Measurements from ENCODE around the gene MAGEB10.
"Not testable (repeated sequence)": the region's sequence is repeated elsewhere in the genome, so short reads cannot be mapped to it uniquely, and the experiment has no call there.

Gene MAGEB10, protein sequence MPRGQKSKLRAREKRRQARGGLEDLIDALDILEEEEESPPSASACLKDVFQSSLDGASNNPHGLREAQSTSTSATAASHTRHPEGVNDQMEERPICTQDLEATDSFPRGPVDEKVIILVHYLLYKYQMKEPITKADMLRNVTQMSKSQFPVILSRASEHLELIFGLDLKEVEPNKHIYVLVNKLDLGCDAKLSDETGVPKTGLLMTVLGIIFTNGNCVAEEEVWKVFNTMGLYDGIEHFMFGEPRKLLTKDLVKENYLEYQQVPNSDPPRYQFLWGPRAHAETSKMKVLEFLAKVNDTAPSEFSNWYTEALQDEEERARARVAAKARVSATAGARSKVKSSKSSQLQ

DNA sequence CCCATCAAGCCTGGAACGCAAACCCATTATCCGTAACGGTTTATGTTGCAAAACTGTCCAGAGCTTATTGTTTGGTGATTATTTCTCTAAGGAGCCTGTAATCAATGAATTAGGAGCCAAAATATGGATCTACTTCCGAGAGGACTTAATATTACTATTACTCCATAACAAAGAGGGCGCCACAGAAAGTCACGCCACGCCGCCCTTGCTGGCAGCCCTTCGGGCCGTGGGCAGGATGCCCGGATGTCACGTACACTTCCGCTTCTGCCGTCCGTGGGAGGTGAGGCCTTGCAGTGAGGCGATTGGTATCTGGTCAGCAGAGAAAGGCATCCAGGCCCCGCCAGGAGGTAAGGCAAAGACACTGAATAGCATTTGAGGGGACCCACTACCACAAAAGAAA, at the start of gene MAGEB10:
Gene MAGEB10, plus strand, starts transcription at position 301 of the 400 bp plus-strand sequence. CDS start 13,317 bp downstream, outside the sequence.
- no peak within 1 kb of the TSS for H3K9ac ChIP-seq (ENCODE audit: low read length)
- no peak within 1 kb of the TSS for H3K4me3 ChIP-seq (ENCODE audit: low read length)
- no peak within 1 kb of the TSS for H3K27ac ChIP-seq (ENCODE audit: low read depth, low read length)
- H3K36me3 ChIP-seq (ENCODE audit: control insufficient read depth, insufficient read depth, low read length), result no peaks in the 10 kb centered on the region
- H3K4me1 ChIP-seq (ENCODE audit: control insufficient read depth, insufficient read depth, low read length), result no peaks in the 10 kb centered on the region
- peaks cover 4% of the 10 kb centered on the region for H3K27me3 ChIP-seq (ENCODE audit: control insufficient read depth, insufficient read depth, low read length)

DNA sequence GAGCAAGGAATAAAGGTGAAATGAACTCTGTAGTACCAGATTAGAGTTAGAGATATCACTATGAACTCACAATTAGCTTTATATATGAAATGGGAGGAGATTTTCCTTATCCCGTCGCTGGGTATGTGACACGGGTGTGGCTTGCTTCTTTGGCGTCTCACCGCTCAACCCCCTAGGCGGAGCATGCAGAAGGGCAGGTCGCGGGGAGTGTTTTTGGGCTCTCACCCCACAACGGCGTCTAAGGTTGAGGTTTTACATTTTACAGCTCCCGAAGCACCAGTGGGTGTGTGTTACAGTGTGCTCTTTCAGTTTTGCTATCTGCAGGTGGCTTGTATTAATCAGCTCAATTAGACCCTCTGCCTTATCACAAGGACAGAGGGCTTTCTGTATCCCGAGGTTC, 42.1 kb upstream of the MAGEB10 start:
- H3K27ac ChIP-seq (ENCODE audit: low read depth, low read length), result no peak overlapping the region
- no peak overlapping the region for H3K9ac ChIP-seq (ENCODE audit: low read length)
- no peaks in the 10 kb centered on the region for H3K27me3 ChIP-seq (ENCODE audit: control insufficient read depth, insufficient read depth, low read length)
- H3K36me3 ChIP-seq (ENCODE audit: control insufficient read depth, insufficient read depth, low read length), result no peaks in the 10 kb centered on the region
- H3K4me3 ChIP-seq (ENCODE audit: low read length), result no peak overlapping the region
- H3K4me1 ChIP-seq (ENCODE audit: control insufficient read depth, insufficient read depth, low read length), result no peaks in the 10 kb centered on the region

DNA sequence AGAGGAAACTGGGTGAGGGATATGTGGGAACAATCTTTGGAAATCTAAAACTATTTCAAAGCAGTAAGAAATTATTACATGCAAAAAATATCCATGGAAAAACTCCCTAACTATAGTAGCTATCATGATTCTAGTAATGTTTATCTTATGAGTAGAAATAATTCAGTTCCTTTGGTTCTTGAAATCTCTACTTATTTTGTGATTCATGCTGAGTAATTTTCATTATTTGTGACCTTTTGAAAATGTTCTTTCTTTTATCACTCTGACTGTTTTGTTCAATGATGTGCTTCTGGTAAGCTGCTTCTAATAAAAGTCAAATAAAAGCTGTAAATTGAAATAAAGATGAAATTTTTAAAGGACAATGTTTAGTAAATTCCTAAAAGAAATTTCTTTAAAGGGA, 40.4 kb upstream of the MAGEB10 start:
- Histone ChIP-seq H3K4me3 (ENCODE audit: low read length) (no peak overlapping the region), H3K27me3 (ENCODE audit: control insufficient read depth, insufficient read depth, low read length) (no peaks in the 10 kb centered on the region), H3K36me3 (ENCODE audit: control insufficient read depth, insufficient read depth, low read length) (no peaks in the 10 kb centered on the region), H3K27ac (ENCODE audit: low read depth, low read length) (no peak overlapping the region), H3K4me1 (ENCODE audit: control insufficient read depth, insufficient read depth, low read length) (no peaks in the 10 kb centered on the region), H3K9ac (ENCODE audit: low read length) (no peak overlapping the region)

DNA sequence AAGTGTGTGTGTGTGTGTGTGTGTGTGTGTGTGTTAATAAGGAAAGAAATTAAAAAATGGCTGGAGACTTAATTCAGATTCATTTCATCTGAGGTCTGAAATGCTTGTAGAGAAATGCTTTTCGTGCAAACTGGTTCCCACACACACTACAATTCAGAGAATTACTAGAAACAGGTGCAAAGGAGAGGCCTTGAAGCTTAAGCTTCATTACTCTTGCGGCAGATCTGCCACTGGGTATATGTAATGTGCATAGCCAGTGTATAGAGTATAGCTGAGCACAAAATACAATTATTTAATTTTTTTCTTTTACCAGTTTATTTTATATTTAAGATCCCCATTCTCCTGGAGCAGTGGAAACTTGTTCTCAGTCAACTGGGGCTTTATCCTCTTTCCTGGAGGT, 31.8 kb upstream of the MAGEB10 start:
- H3K27ac ChIP-seq (ENCODE audit: low read depth, low read length), result no peak overlapping the region
- H3K9ac ChIP-seq (ENCODE audit: low read length), result no peak overlapping the region
- no peaks in the 10 kb centered on the region for H3K27me3 ChIP-seq (ENCODE audit: control insufficient read depth, insufficient read depth, low read length)
- H3K4me1 ChIP-seq (ENCODE audit: control insufficient read depth, insufficient read depth, low read length), result no peaks in the 10 kb centered on the region
- H3K4me3 ChIP-seq (ENCODE audit: low read length), result no peak overlapping the region
- H3K36me3 ChIP-seq (ENCODE audit: control insufficient read depth, insufficient read depth, low read length), result no peaks in the 10 kb centered on the region

DNA sequence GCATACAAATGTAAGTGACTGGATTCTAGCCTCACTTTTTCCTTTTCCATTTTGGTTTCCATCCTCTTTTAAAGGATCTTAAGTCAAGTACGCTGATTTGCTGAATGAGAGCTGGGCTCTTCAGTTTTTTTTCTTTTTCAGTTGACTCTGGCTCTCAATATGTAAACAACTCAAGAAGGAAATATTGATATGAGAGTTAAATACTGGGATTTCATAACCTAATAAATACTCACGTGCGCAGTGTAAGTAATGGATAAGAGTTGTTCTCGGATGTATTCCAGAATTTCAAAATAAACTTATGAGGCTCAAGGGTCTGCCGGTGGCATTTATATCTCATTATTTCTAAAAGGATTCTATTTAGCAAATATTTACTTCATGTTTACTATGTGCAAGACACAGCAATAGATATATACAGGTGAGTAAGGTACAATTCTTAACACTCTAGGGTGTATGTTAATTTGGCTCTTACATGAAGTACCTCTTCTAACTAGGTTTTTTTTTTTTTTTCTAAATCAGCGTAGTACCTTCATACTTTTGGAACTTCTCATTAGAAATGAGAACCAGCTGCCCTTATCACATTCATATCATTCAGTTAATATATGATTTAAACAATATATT, 11.0 kb upstream of the MAGEB10 start:
- Histone ChIP-seq H3K36me3 (ENCODE audit: control insufficient read depth, insufficient read depth, low read length) (no peaks in the 10 kb centered on the region), H3K9ac (ENCODE audit: low read length) (no peak overlapping the region), H3K4me3 (ENCODE audit: low read length) (no peak overlapping the region), H3K27ac (ENCODE audit: low read depth, low read length) (no peak overlapping the region), H3K27me3 (ENCODE audit: control insufficient read depth, insufficient read depth, low read length) (no peaks in the 10 kb centered on the region), H3K4me1 (ENCODE audit: control insufficient read depth, insufficient read depth, low read length) (no peaks in the 10 kb centered on the region)

DNA sequence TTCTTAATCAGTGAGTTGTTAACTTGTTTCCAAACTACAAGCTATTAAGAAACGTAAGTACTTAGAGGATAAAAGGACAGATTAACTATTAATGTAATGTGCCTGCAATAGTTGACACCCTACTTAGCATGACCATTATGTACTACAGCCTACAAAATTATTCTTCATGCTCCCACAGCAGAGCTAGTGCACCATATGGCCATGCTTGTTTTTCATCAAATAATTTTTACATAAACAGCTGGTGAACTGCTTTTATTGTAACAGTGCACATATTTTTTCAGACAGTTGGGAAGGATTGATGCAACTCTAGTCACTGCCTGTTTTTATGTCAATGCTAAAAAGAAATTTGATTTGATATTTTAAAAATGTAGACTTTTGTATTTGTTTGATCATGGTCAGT, 10.2 kb upstream of the MAGEB10 start:
- H3K4me1 ChIP-seq (ENCODE audit: control insufficient read depth, insufficient read depth, low read length), result no peaks in the 10 kb centered on the region
- H3K27me3 ChIP-seq (ENCODE audit: control insufficient read depth, insufficient read depth, low read length), result no peaks in the 10 kb centered on the region
- H3K4me3 ChIP-seq (ENCODE audit: low read length), result no peak overlapping the region

DNA sequence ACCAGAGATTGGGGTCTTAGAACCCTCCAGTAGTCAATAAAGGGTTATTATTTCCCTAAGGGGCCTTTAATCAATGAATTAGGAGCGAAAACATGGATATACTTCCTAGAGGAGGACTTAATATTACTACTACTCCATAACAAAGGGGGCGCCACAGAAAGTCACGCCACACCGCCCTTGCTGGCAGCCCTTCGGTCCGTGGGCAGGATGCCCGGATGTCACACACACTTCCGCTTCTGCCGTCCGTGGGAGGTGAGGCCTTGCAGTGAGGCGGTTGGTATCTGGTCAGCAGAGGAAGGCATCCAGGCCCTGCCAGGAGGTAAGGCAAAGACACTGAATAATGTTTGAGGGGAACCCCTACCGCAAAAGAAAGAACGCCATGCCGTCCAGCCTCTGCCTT, 436 bp downstream of the MAGEB10 start:
- no peaks in the 10 kb centered on the region for H3K36me3 ChIP-seq (ENCODE audit: control insufficient read depth, insufficient read depth, low read length)
- no peak overlapping the region for H3K9ac ChIP-seq (ENCODE audit: low read length)
- no peak overlapping the region for H3K27ac ChIP-seq (ENCODE audit: low read depth, low read length)
- no peak overlapping the region for H3K4me3 ChIP-seq (ENCODE audit: low read length)
- H3K4me1 ChIP-seq (ENCODE audit: control insufficient read depth, insufficient read depth, low read length), result no peaks in the 10 kb centered on the region
- H3K27me3 ChIP-seq (ENCODE audit: control insufficient read depth, insufficient read depth, low read length), result peaks cover 4% of the 10 kb centered on the region

More for the DNA sequence above, 10.2 kb upstream of the MAGEB10 start:
- Histone ChIP-seq H3K27ac (ENCODE audit: low read depth, low read length) (no peak overlapping the region), H3K36me3 (ENCODE audit: control insufficient read depth, insufficient read depth, low read length) (no peaks in the 10 kb centered on the region), H3K9ac (ENCODE audit: low read length) (no peak overlapping the region)

DNA sequence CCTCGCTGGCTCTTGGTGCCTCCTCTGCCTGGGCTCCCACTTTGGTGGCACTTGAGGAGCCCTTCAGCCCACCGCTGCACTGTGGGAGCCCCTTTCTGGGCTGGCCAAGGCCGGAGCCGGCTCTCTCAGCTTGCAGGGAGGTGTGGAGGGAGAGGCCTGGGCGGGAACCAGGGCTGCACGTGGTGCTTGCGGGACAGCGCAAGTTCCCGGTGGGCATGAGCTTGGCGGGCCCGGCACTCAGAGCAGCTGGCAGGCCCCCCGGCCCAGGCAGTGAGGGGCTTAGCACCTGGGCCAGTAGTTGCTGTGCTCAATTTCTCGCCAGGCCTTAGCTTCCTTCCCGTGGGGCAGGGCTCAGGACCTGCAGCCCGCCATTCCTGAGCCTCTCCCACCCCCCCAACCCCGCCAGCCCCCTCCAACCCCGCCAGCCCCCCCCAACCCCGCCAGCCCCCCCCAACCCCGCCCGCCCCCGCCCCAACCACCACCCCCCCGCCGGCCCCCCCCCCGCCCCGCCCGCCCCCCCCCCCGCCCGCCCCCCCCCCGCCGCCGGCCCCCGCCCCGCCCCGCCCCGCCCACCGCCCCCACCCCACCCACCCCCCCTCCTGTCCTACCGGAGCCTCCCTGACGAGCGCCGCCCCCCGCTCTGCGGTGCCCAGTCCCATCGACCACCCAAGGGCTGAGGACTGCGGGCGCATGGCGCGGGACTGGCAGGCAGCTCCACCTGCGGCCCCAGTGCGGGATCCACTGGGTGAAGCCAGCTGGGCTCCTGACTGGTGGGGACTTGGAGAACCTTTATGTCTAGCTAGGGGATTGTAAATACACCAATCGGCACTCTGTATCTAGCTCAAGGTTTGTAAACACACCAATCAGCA, 1.4 kb downstream of the MAGEB10 start:
- H3K27me3 ChIP-seq (ENCODE audit: control insufficient read depth, insufficient read depth, low read length); H3K9ac ChIP-seq (ENCODE audit: low read length); H3K4me1 ChIP-seq (ENCODE audit: control insufficient read depth, insufficient read depth, low read length); H3K36me3 ChIP-seq (ENCODE audit: control insufficient read depth, insufficient read depth, low read length); H3K4me3 ChIP-seq (ENCODE audit: low read length); H3K27ac ChIP-seq (ENCODE audit: low read depth, low read length): not testable (repeated sequence)

DNA sequence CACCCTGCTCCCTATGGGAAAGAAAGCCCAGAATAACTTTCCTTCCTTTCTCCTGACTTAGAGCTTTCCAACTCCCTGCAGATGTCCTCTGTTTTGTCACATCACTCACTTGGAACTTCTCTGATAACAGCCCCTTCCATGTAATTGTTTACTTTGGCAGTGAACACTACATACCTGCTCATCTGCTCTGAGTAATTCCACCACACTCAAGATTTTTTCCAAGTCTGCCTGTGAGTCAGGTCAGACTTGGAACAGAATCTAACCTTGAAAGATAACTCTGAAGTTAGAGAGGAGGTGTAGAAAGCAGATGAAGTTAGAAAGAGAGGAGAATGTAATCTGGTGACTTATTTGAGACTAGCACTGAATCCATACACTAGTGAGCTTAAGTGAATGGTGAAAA, 7.4 kb downstream of the MAGEB10 start:
- Histone ChIP-seq H3K27me3 (ENCODE audit: control insufficient read depth, insufficient read depth, low read length) (peaks cover 4% of the 10 kb centered on the region), H3K4me3 (ENCODE audit: low read length) (no peak overlapping the region), H3K27ac (ENCODE audit: low read depth, low read length) (no peak overlapping the region), H3K4me1 (ENCODE audit: control insufficient read depth, insufficient read depth, low read length) (no peaks in the 10 kb centered on the region), H3K36me3 (ENCODE audit: control insufficient read depth, insufficient read depth, low read length) (no peaks in the 10 kb centered on the region), H3K9ac (ENCODE audit: low read length) (no peak overlapping the region)

DNA sequence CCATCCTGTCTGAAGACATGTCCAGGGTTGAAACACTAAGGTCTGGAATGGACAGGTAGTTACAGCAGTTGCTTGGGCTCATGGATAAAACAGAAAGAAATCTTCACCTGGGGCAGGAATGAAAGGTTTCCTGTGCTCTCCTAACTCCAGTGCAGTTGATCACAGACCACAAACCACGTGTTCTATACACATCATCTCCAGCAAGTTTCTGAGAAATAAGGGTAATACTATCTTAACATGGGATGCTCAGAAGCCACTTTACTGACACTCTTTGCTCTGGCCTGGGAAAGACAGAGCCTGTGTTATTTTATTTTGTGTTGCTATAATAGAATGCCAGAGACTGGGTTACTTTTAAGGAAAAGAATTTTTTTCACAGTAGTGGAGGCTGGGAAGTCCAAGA, 16.0 kb downstream of the MAGEB10 start:
- Histone ChIP-seq H3K36me3 (ENCODE audit: control insufficient read depth, insufficient read depth, low read length) (no peaks in the 10 kb centered on the region), H3K9ac (ENCODE audit: low read length) (no peak overlapping the region), H3K27me3 (ENCODE audit: control insufficient read depth, insufficient read depth, low read length) (no peaks in the 10 kb centered on the region), H3K4me3 (ENCODE audit: low read length) (no peak overlapping the region), H3K4me1 (ENCODE audit: control insufficient read depth, insufficient read depth, low read length) (no peaks in the 10 kb centered on the region), H3K27ac (ENCODE audit: low read depth, low read length) (no peak overlapping the region)

DNA sequence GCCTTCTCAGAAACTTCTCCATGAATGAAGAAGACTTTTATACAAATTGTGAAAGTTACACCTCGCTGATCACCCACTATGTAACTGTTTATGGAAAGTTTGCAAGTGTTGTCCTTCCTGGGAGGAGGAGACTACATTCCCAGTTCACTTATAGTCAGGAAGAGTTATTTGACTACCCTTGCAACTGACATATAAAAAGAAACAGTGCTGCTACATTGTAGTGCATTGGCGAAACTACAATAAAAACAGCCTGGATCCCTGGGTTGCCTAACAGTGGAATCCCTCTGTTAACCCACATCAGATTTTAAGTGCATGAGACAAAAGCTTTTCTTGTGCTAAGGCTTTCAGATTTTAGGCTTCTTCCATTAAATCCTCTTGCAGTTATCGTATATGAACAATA, 30.4 kb downstream of the MAGEB10 start:
- Histone ChIP-seq H3K27ac (ENCODE audit: low read depth, low read length) (no peak overlapping the region), H3K4me1 (ENCODE audit: control insufficient read depth, insufficient read depth, low read length) (no peaks in the 10 kb centered on the region), H3K4me3 (ENCODE audit: low read length) (no peak overlapping the region), H3K9ac (ENCODE audit: low read length) (no peak overlapping the region), H3K27me3 (ENCODE audit: control insufficient read depth, insufficient read depth, low read length) (no peaks in the 10 kb centered on the region), H3K36me3 (ENCODE audit: control insufficient read depth, insufficient read depth, low read length) (no peaks in the 10 kb centered on the region)

DNA sequence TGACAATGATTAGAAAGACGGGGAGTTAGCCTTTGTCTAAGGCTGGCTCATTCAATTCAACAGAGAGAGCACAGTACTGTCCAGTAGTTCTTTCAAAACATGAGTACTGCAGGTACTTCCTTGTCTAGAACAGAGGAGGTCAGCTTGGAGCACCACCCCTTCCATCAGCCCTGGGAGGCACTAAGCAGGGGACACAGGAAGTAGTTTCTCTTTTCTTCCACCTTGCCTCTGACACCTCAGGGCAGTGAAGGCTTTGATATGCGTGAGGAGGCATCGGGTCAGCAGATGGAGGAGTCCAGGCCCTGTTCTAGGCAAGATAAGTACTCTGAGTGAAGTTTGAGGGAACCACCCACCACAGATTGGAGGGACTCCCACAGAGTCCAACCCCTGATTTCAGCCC, 33.1 kb downstream of the MAGEB10 start:
- H3K4me3 ChIP-seq (ENCODE audit: low read length), result no peak overlapping the region
- H3K9ac ChIP-seq (ENCODE audit: low read length), result no peak overlapping the region
- no peaks in the 10 kb centered on the region for H3K36me3 ChIP-seq (ENCODE audit: control insufficient read depth, insufficient read depth, low read length)
- H3K27me3 ChIP-seq (ENCODE audit: control insufficient read depth, insufficient read depth, low read length), result no peaks in the 10 kb centered on the region
- no peak overlapping the region for H3K27ac ChIP-seq (ENCODE audit: low read depth, low read length)
- H3K4me1 ChIP-seq (ENCODE audit: control insufficient read depth, insufficient read depth, low read length), result no peaks in the 10 kb centered on the region
